Cardiac fibroblast (primary cell): ENCODE measurements around the gene CELF2.
A peak's percentile ranks its signal among the peaks of the same experiment; 100 is the strongest.

Experiments
- DNase-seq, 2 donors: peaks; one replicate each; pipeline versions ENCODE4 v3.0.0 to v3.0.0-alpha.2; 2010; ENCODE audit warnings: low read depth in 2 of 2
- H3K4me3 ChIP-seq, 2 donors: replicated peaks in 1 of 2; 1 replicate in 1 of 2; 2 replicates in 1 of 2; pipeline ENCODE4 v1.5.1; 2011; ENCODE audit warnings: low read depth in 2 of 2, low read length in 2 of 2, mild to moderate bottlenecking in 2 of 2, moderate library complexity in 1 of 2
- TF ChIP-seq, protein P1 (sequence below): IDR thresholded peaks from one replicate; pipeline ENCODE4 v1.5.1; 2011; ENCODE audit warnings: low read depth, mild to moderate bottlenecking, low read length, inconsistent platforms

CELF2 gene

GRCh38 chr10:11014671-11015445 lies 2.8 kb upstream of the CELF2 start:
- no peak for DNase-seq
- TF ChIP-seq, protein P1, sequence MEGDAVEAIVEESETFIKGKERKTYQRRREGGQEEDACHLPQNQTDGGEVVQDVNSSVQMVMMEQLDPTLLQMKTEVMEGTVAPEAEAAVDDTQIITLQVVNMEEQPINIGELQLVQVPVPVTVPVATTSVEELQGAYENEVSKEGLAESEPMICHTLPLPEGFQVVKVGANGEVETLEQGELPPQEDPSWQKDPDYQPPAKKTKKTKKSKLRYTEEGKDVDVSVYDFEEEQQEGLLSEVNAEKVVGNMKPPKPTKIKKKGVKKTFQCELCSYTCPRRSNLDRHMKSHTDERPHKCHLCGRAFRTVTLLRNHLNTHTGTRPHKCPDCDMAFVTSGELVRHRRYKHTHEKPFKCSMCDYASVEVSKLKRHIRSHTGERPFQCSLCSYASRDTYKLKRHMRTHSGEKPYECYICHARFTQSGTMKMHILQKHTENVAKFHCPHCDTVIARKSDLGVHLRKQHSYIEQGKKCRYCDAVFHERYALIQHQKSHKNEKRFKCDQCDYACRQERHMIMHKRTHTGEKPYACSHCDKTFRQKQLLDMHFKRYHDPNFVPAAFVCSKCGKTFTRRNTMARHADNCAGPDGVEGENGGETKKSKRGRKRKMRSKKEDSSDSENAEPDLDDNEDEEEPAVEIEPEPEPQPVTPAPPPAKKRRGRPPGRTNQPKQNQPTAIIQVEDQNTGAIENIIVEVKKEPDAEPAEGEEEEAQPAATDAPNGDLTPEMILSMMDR: no peak
- no peak overlapping the region for H3K4me3 ChIP-seq

DNA sequence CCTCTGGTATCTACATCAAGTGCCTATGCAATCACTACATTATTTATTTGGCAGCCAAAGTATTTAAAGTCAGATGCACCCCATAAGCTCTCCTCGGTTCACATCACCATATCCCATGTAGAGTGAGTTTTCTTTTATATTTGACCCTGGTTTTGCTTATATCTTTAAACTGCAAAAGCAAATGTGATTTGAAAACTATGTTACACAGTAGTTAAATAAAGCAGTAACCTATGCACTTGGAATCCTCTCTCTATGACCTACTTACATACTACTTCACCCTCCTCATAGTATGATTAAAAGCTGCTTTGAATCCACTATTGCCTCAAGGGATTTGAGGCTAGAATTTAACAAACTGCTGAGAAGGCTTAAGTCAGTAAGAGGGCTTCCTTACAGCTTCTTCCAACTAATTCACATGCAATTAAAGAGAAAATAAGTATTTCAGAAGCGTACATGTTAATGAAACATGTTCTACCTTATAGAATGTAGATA lies 2.2 kb upstream of the CELF2 start:
- no peak overlapping the region for H3K4me3 ChIP-seq
- TF ChIP-seq, protein P1: no peak
- peak in 1 of 2 donors; percentile 11 for DNase-seq

DNA sequence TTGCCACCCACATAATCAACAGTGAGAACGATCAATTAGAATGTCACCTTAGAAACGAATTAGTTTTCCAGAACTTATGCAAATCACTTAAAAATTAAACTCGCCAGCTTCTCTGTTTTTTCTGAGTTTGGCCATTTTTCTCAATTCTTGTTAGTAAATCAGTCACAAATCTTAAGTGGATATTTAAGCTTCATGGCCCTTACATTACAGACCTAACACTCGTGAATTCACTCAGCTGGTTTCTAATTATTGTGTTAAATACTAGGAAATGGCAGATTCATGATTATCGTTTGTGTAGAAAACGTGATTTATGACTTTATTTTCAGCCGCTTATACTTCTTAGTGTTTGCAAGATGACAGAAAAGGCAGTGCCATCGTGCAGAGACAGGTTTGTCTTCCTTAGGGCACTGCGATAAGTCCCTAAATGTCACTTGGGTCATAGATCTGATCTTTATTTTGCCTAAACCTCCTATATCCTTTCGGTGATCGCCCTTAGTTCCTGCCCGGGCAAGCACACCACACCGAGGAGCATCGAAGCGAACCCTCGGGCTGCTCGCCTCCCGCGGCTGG lies 587 bp upstream of the CELF2 start:
- TF ChIP-seq, protein P1: no peak
- DNase-seq: no peak
- H3K4me3 ChIP-seq: peak overlapping the region; percentile 30 to 51

DNA sequence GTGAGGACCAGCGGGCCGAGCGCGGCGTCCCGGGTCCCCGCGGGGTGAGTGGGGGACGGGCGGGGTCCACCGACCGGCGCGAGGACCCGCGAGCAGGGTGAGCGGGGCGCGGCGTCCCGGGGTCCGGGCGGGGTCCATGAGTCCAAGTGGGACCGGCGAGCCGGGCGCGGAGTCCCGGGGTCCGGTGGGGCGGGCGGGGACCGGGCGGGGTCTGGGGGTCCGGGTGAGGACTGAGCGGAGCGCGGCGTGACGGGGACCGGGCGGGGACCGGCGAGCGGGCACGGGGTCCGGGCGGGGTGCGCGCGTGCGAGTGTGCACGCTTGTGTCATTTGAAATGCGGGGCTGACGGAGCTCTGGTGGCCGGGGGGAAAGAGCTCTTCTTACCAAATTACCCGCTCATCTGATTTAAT lies 765 bp downstream of the CELF2 start:
- TF ChIP-seq, protein P1: no peak
- no peak for DNase-seq
- H3K4me3 ChIP-seq: peak overlapping the region; percentile 26 to 51

DNA sequence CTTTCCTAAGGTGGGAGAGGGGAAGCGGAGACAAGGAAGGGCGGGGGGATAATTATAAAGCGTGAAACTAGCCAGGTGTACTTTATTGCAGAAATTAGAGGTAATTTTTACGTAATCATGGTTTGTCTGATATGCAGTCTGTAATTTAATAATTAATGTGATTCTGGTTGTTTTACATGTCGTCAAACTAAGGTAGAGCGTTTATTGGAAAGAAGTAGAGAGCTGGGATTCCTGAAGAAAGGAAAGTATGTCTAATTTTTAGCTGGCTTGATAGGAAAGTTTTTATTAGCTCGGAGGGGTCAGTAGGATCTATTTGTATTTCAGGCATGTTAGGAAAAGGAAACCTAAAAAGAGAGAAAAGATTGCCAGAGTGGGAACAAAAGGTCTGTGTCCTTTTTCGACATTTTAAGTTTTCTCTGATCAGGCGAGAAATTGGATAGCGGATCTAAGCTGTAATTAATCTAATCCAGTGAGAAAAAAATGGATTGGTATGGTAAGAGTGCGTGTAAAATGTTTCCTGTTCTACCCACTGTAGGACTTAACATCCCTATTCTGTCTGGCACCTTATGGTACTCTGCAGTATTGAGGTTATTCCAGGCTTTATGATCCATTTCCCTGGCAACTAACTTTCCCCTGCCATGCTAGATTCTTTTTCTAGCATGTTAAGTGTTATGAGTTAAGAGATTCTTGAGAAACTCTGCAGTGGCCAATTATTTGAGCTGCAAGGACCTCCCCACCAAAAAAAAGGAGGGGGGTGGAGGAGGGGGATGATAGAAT lies 1.4 kb downstream of the CELF2 start:
- no peak for DNase-seq
- TF ChIP-seq, protein P1: no peak
- peak overlapping the region; percentile 26 to 51 for H3K4me3 ChIP-seq

DNA sequence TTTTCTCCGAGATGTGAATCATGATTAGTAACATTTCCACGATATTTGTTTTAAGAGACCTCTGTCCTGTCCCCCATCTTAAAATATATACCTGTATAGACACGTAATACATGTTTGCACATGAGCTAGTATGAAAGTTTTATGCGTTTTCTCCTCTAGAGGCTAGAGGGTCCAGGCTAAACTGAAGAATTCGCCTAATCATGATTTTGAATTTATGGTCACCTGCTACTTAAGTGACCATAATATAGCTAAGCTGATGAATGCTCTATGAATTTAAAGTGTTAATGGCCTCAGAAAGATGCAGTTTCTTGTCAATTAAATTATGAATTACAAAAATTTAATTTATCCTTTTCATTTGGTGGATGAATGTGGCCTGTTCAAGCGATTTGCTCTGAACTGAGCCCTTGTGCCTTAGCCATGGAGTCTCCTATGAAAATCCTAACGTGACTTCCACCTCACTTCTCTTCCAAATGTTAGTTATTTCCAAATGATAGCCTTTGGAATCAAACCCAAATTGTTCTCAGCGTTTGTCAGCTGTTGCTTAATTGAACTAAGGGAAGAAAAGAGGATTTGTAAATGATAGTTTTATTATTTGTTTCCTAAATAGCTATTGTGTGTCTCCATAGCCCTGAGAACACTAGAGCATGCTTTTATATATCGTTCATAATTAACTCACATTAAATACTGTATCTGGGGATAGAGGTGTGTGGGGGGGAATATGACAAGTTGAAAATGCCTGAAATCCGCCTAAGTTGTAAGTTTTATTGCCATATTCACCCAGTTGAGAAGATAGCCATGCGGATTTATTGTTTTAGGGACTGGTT lies 2.3 kb downstream of the CELF2 start:
- no peak for DNase-seq
- H3K4me3 ChIP-seq: no peak overlapping the region
- TF ChIP-seq, protein P1: no peak
